Testis (tissue), 2 donors: Measurements from ENCODE around the gene POU4F1.

Experiments used
- POLR2A ChIP-seq: fragments of 450-650 bp; IDR thresholded peaks from one replicate; pipeline ENCODE4 v1.6.1; 2017; ENCODE audit warnings: antibody characterized with exemption, mild to moderate bottlenecking, moderate library complexity
- TF ChIP-seq, protein P1 (sequence below), 3 experiments: fragments of 450-650 bp in 2 of 3; fragments of 200-600 bp in 1 of 3; sonication (generic) in 1 of 3; IDR thresholded peaks; one replicate each; pipeline ENCODE4 v1.5.1; 2016 to 2019; ENCODE audit warnings: antibody characterized with exemption in 3 of 3, mild to moderate bottlenecking in 2 of 3, moderate library complexity in 1 of 3

- TF ChIP-seq, protein P1, sequence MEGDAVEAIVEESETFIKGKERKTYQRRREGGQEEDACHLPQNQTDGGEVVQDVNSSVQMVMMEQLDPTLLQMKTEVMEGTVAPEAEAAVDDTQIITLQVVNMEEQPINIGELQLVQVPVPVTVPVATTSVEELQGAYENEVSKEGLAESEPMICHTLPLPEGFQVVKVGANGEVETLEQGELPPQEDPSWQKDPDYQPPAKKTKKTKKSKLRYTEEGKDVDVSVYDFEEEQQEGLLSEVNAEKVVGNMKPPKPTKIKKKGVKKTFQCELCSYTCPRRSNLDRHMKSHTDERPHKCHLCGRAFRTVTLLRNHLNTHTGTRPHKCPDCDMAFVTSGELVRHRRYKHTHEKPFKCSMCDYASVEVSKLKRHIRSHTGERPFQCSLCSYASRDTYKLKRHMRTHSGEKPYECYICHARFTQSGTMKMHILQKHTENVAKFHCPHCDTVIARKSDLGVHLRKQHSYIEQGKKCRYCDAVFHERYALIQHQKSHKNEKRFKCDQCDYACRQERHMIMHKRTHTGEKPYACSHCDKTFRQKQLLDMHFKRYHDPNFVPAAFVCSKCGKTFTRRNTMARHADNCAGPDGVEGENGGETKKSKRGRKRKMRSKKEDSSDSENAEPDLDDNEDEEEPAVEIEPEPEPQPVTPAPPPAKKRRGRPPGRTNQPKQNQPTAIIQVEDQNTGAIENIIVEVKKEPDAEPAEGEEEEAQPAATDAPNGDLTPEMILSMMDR (IDR thresholded peaks at IDR 0.05), result peak in 2 of 3 experiments; percentile 9 to 25
- no peak for TF ChIP-seq POLR2A
These were observed 16.6 kb downstream of the POU4F1 start for GRCh38 chr13:78586706-78587105.
